ENCODE results near the gene PIEZO2. TPM values are rescaled to one million over a fixed set of nuclear protein-coding genes. Genes with fewer than 3 reads are reported as not detected.

Gene PIEZO2
- total and polyA plus RNA-seq, 2 of the 8 experiments (the other 6 are each of a cell fraction or from before 2014, with no cell fraction given) = 4.7 to 16.5 TPM

DNA sequence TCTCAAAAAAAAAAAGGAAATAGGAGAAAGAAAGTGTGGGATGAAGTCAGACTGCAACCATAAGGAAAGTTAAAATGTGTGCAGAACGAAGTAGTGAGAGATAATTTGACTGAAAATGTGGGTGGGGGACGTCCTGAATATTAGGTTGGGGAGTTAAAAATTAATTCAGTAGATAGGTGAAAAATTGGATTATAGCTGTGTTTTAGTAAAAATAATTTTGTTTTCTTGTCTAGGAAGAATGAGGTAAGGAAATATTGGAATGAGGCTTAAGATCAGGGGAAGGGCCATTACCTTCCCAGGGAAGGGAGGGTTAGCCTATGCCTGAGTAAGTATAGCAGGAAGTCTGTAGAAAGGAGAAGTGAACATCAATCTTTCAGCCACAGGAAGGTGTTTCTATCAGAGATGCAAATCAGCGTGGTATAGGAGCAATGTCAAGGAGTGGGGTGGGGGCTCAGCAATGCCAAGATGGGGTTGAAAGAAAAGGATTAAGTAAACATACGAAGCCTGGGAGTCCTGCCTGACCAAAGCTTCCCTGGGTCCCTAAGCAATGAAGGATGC lies 250.9 kb downstream of the PIEZO2 start (continued):
- TF ChIP-seq, protein P1, sequence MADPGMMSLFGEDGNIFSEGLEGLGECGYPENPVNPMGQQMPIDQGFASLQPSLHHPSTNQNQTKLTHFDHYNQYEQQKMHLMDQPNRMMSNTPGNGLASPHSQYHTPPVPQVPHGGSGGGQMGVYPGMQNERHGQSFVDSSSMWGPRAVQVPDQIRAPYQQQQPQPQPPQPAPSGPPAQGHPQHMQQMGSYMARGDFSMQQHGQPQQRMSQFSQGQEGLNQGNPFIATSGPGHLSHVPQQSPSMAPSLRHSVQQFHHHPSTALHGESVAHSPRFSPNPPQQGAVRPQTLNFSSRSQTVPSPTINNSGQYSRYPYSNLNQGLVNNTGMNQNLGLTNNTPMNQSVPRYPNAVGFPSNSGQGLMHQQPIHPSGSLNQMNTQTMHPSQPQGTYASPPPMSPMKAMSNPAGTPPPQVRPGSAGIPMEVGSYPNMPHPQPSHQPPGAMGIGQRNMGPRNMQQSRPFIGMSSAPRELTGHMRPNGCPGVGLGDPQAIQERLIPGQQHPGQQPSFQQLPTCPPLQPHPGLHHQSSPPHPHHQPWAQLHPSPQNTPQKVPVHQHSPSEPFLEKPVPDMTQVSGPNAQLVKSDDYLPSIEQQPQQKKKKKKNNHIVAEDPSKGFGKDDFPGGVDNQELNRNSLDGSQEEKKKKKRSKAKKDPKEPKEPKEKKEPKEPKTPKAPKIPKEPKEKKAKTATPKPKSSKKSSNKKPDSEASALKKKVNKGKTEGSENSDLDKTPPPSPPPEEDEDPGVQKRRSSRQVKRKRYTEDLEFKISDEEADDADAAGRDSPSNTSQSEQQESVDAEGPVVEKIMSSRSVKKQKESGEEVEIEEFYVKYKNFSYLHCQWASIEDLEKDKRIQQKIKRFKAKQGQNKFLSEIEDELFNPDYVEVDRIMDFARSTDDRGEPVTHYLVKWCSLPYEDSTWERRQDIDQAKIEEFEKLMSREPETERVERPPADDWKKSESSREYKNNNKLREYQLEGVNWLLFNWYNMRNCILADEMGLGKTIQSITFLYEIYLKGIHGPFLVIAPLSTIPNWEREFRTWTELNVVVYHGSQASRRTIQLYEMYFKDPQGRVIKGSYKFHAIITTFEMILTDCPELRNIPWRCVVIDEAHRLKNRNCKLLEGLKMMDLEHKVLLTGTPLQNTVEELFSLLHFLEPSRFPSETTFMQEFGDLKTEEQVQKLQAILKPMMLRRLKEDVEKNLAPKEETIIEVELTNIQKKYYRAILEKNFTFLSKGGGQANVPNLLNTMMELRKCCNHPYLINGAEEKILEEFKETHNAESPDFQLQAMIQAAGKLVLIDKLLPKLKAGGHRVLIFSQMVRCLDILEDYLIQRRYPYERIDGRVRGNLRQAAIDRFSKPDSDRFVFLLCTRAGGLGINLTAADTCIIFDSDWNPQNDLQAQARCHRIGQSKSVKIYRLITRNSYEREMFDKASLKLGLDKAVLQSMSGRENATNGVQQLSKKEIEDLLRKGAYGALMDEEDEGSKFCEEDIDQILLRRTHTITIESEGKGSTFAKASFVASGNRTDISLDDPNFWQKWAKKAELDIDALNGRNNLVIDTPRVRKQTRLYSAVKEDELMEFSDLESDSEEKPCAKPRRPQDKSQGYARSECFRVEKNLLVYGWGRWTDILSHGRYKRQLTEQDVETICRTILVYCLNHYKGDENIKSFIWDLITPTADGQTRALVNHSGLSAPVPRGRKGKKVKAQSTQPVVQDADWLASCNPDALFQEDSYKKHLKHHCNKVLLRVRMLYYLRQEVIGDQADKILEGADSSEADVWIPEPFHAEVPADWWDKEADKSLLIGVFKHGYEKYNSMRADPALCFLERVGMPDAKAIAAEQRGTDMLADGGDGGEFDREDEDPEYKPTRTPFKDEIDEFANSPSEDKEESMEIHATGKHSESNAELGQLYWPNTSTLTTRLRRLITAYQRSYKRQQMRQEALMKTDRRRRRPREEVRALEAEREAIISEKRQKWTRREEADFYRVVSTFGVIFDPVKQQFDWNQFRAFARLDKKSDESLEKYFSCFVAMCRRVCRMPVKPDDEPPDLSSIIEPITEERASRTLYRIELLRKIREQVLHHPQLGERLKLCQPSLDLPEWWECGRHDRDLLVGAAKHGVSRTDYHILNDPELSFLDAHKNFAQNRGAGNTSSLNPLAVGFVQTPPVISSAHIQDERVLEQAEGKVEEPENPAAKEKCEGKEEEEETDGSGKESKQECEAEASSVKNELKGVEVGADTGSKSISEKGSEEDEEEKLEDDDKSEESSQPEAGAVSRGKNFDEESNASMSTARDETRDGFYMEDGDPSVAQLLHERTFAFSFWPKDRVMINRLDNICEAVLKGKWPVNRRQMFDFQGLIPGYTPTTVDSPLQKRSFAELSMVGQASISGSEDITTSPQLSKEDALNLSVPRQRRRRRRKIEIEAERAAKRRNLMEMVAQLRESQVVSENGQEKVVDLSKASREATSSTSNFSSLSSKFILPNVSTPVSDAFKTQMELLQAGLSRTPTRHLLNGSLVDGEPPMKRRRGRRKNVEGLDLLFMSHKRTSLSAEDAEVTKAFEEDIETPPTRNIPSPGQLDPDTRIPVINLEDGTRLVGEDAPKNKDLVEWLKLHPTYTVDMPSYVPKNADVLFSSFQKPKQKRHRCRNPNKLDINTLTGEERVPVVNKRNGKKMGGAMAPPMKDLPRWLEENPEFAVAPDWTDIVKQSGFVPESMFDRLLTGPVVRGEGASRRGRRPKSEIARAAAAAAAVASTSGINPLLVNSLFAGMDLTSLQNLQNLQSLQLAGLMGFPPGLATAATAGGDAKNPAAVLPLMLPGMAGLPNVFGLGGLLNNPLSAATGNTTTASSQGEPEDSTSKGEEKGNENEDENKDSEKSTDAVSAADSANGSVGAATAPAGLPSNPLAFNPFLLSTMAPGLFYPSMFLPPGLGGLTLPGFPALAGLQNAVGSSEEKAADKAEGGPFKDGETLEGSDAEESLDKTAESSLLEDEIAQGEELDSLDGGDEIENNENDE (IDR thresholded peaks at IDR 0.05; ENCODE audit: insufficient replicate concordance, low read length) = no peak
- TF ChIP-seq TEAD4 (IDR thresholded peaks at IDR 0.05; ENCODE audit: low read depth, low read length) = no peak
- TF ChIP-seq JUND (IDR thresholded peaks at IDR 0.05; ENCODE audit: low read length) = no peak
- TF ChIP-seq RBBP5 (IDR thresholded peaks at IDR 0.05; ENCODE audit: borderline replicate concordance, low read depth, low read length) = no peak
